ENCODE data around the gene ARHGAP6. TPM values are rescaled to one million over a fixed set of nuclear protein-coding genes. Genes with fewer than 3 reads are reported as not detected.

ARHGAP6 gene
- polyA plus RNA-seq, 2 of the 4 experiments (the other 2 are of a cell fraction) = 0.04 TPM; not detected in 1

GRCh38 chrX:11272290-11272689 is 393.4 kb downstream of the ARHGAP6 start:
- POLR2A ChIA-PET = no interaction called here
- WGBS (ENCODE audit: missing lambda C conversion rate) = 44% methylated on average over 2 of the region's 2 CpGs
- FAIRE-seq = no peak
- Histone ChIP-seq H3K4me3 (no peak overlapping the region), H3K4me1 (no peaks in the 10 kb centered on the region; the same call in 2 of the 3 replicates), H3K4me2 (no peak overlapping the region), H3K9me3 (no peaks in the 10 kb centered on the region), H3K27ac (no peak overlapping the region)
- TF ChIP-seq HDAC2 (IDR thresholded peaks at IDR 0.05) = no peak
- no peak for TF ChIP-seq KDM5A (IDR thresholded peaks at IDR 0.05)
- TF ChIP-seq CHD4 (IDR thresholded peaks at IDR 0.05; ENCODE audit: borderline replicate concordance) = no peak
- CTCF ChIA-PET = no interaction called here
- no peak for ATAC-seq
- no peak for DNase-seq (ENCODE audit: low read depth in 1 of 2, low spot score in 1 of 2)

- ChIA-PET CTCF (no interaction called here), POLR2A (no interaction called here)
- TF ChIP-seq CEBPB (IDR thresholded peaks at IDR 0.05) (no peak), ZSCAN20 (CRISPR knock-in tag; IDR thresholded peaks at IDR 0.05) (no peak), GATA3 (IDR thresholded peaks at IDR 0.05; ENCODE audit: borderline replicate concordance) (no peak), NR3C1 (IDR thresholded peaks at IDR 0.05) (no peak), POLR2A (IDR thresholded peaks at IDR 0.05; ENCODE audit: low read length) (no peak), EP300 (IDR thresholded peaks at IDR 0.05) (no peak), CBX2 (IDR thresholded peaks at IDR 0.05; ENCODE audit: borderline replicate concordance, low read depth) (no peak), HMGXB4 (CRISPR knock-in tag; IDR thresholded peaks at IDR 0.05; ENCODE audit: borderline replicate concordance) (no peak), RARB (CRISPR knock-in tag; IDR thresholded peaks at IDR 0.05) (no peak), ZNF302 (CRISPR knock-in tag; IDR thresholded peaks at IDR 0.05) (no peak), HOXB13 (CRISPR knock-in tag; IDR thresholded peaks at IDR 0.05; ENCODE audit: low read depth) (no peak), HEYL (CRISPR knock-in tag; IDR thresholded peaks at IDR 0.05) (no peak), BHLHE40 (IDR thresholded peaks at IDR 0.05; ENCODE audit: low read depth, low read length) (no peak), MAZ (IDR thresholded peaks at IDR 0.05; ENCODE audit: borderline replicate concordance, low read depth, low read length) (no peak), RCOR1 (IDR thresholded peaks at IDR 0.05; ENCODE audit: low read depth, low read length) (no peak), ATOH8 (CRISPR knock-in tag; IDR thresholded peaks at IDR 0.05; ENCODE audit: low read depth) (no peak), MYC (IDR thresholded peaks at IDR 0.05; ENCODE audit: borderline replicate concordance, low read length) (no peak)
- TF ChIP-seq, protein P1, sequence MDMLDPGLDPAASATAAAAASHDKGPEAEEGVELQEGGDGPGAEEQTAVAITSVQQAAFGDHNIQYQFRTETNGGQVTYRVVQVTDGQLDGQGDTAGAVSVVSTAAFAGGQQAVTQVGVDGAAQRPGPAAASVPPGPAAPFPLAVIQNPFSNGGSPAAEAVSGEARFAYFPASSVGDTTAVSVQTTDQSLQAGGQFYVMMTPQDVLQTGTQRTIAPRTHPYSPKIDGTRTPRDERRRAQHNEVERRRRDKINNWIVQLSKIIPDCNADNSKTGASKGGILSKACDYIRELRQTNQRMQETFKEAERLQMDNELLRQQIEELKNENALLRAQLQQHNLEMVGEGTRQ (IDR thresholded peaks at IDR 0.05) = no peak
- TF ChIP-seq, protein P2, sequence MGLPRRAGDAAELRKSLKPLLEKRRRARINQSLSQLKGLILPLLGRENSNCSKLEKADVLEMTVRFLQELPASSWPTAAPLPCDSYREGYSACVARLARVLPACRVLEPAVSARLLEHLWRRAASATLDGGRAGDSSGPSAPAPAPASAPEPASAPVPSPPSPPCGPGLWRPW (IDR thresholded peaks at IDR 0.05) = no peak
- Histone ChIP-seq H3K4me1 (no peaks in the 10 kb centered on the region; the same call in 2 of the 3 replicates), H3K4me2 (no peak overlapping the region), H3K9me3 (no peaks in the 10 kb centered on the region), H3K4me3 (no peak overlapping the region), H3K27ac (no peak overlapping the region)
- no peak for ATAC-seq
- no peak for FAIRE-seq
- no peak for DNase-seq (ENCODE audit: low read depth in 1 of 2, low spot score in 1 of 2)
- 57% methylated on average over 3 of the region's 3 CpGs for WGBS (ENCODE audit: missing lambda C conversion rate)
Observed at GRCh38 chrX:11269996-11270395, 395.7 kb downstream of the ARHGAP6 start.

- H3K4me3 ChIP-seq = no peak overlapping the region
- ATAC-seq (no peak), DNase-seq (ENCODE audit: low read depth in 1 of 2, low spot score in 1 of 2) (no peak), FAIRE-seq (no peak)
- no peaks in the 10 kb centered on the region for H3K9me3 ChIP-seq
- CTCF ChIA-PET = no interaction called here
- H3K4me1 ChIP-seq = no peaks in the 10 kb centered on the region; the same call in 2 of the 3 replicates
- no peak overlapping the region for H3K27ac ChIP-seq
- POLR2A ChIA-PET = no interaction called here
- 57% methylated on average over 3 of the region's 3 CpGs for WGBS (ENCODE audit: missing lambda C conversion rate)
- H3K4me2 ChIP-seq = no peak overlapping the region
- no peak for TF ChIP-seq HDAC2 (IDR thresholded peaks at IDR 0.05)
- TF ChIP-seq BCL3 (IDR thresholded peaks at IDR 0.05) = no peak
- TF ChIP-seq TP53 (CRISPR knock-in tag; IDR thresholded peaks at IDR 0.05) = no peak
- TF ChIP-seq ZFP36 (IDR thresholded peaks at IDR 0.05; ENCODE audit: borderline replicate concordance, partially characterized antibody) = no peak
- TF ChIP-seq POLR2AphosphoS2 (conservative IDR thresholded peaks at IDR 0.05; ENCODE audit: low read length) = no peak
- TF ChIP-seq MAX (IDR thresholded peaks at IDR 0.05) = no peak
- TF ChIP-seq ZSCAN20 (CRISPR knock-in tag; IDR thresholded peaks at IDR 0.05) = no peak
- TF ChIP-seq MYC (IDR thresholded peaks at IDR 0.05; ENCODE audit: borderline replicate concordance, low read length) = no peak
- TF ChIP-seq KDM1A (IDR thresholded peaks at IDR 0.05; ENCODE audit: low read depth) = no peak
- no peak for TF ChIP-seq HMGXB4 (CRISPR knock-in tag; IDR thresholded peaks at IDR 0.05; ENCODE audit: borderline replicate concordance)
- TF ChIP-seq FOSB (CRISPR knock-in tag; IDR thresholded peaks at IDR 0.05) = no peak
- TF ChIP-seq GATA3 (IDR thresholded peaks at IDR 0.05; ENCODE audit: borderline replicate concordance) = no peak
- TF ChIP-seq JUN (IDR thresholded peaks at IDR 0.05) = no peak
Observed at GRCh38 chrX:11269006-11269405, 396.7 kb downstream of the ARHGAP6 start.

Measured in A549 (cell line).